K562 (cell line): Measurements from ENCODE around the gene ENO3. TPM values are rescaled to one million over a fixed set of nuclear protein-coding genes. Genes with fewer than 3 reads are reported as not detected.

Source experiments
- ATAC-seq: fragments of 200-7000 bp; cut with Tn5 transposase; 3 replicates; pipeline ENCODE4 v1.9.1; 2020; ENCODE audit warnings: moderate library complexity
- BruUV-seq: library from RNA; stranded (reverse); fragments of 400-500 nt; replicated peaks from 2 replicates; lab custom pipeline; 2021; lab: Mats Ljungman, UMichigan
- CTCF ChIA-PET: fragments of 300-600 bp; formaldehyde crosslinking; extraction: SDS; loops from one replicate; lab custom pipeline; 2021; ENCODE audit warnings: low intra/inter-chr PET ratio; lab: Yijun Ruan, JAX
- POLR2A ChIA-PET: fragments of 300-600, 350-650 bp; sonication (Branson Sonifier 250); formaldehyde crosslinking; extraction: SDS; loops from one replicate; lab custom pipeline; 2021; ENCODE audit warnings: antibody characterized with exemption, inconsistent platforms; lab: Yijun Ruan, JAX
- DNase-seq, 4 experiments: peaks; one replicate each; pipeline versions ENCODE4 v3.0.0 to v3.0.0-alpha.2; 2011 to 2018; ENCODE audit warnings: low spot score in 3 of 4, mixed read lengths in 3 of 4; ENCODE audit errors: extremely low read depth in 1 of 4
- FAIRE-seq: peaks from 2 replicates; lab custom pipeline; 2011; peaks lifted over from hg19 to GRCh38; lab: Jason Lieb, UNC
- H2AFZ ChIP-seq: 2 replicates; pipeline ENCODE4 v1.6.0; 2011; ENCODE audit warnings: low read depth, low read length, control low read depth, inconsistent platforms
- H3K27ac ChIP-seq: fragments of 200-600 bp; 3 replicates; pipeline ENCODE4 v1.8.0; 2011; ENCODE audit warnings: low read depth, mild to moderate bottlenecking, control low read depth, inconsistent platforms, low read length, moderate library complexity, mixed read lengths; ENCODE audit errors: extremely low read depth
- H3K27me3 ChIP-seq, 2 experiments: fragments of 300-600 bp in 1 of 2; 2 replicates in 1 of 2; 3 replicates in 1 of 2; pipeline versions ENCODE4 v1.6.0 to v1.8.0; 2011; ENCODE audit warnings: inconsistent platforms in 2 of 2, low read length in 2 of 2, mild to moderate bottlenecking in 1 of 2, mixed read lengths in 1 of 2, moderate library complexity in 1 of 2; ENCODE audit not compliant: control insufficient read depth in 2 of 2, insufficient read depth in 2 of 2
- H3K36me3 ChIP-seq: fragments of 300-600 bp; 3 replicates; pipeline ENCODE4 v1.8.0; 2011; ENCODE audit warnings: mild to moderate bottlenecking, low read length, inconsistent platforms; ENCODE audit not compliant: control insufficient read depth, insufficient read depth
- H3K4me1 ChIP-seq, 2 experiments: fragments of 200-600 bp in 1 of 2; replicated peaks in 1 of 2; 2 replicates in 1 of 2; 3 replicates in 1 of 2; pipeline versions ENCODE4 v1.5.1 to v1.8.0; 2011; ENCODE audit warnings: inconsistent platforms in 2 of 2, low read length in 2 of 2, mild to moderate bottlenecking in 1 of 2, mixed read lengths in 1 of 2, moderate library complexity in 1 of 2; ENCODE audit not compliant: control insufficient read depth in 2 of 2, insufficient read depth in 2 of 2
- H3K4me2 ChIP-seq: 2 replicates; pipeline ENCODE4 v1.6.1; 2011; ENCODE audit warnings: low read length, control low read depth, inconsistent platforms, mixed read lengths; ENCODE audit not compliant: insufficient read depth
- H3K4me3 ChIP-seq: fragments of 200-600 bp; sonication (generic), shearing (Covaris generic); 2 replicates; pipeline ENCODE4 v1.5.1; 2016; ENCODE audit warnings: control low read depth, inconsistent platforms
- H3K79me2 ChIP-seq: fragments of 200-600 bp; 3 replicates; pipeline ENCODE4 v1.8.0; 2011; ENCODE audit warnings: low read length, inconsistent platforms; ENCODE audit not compliant: control insufficient read depth, insufficient read depth
- H3K9ac ChIP-seq, 2 experiments: 2 replicates each; pipeline versions ENCODE4 v1.6.0 to v1.6.1; 2011; ENCODE audit warnings: low read depth in 2 of 2, low read length in 2 of 2, control low read depth in 1 of 2, inconsistent platforms in 1 of 2, mild to moderate bottlenecking in 1 of 2, mixed read lengths in 1 of 2; ENCODE audit not compliant: insufficient read depth in 1 of 2
- H3K9me1 ChIP-seq: one replicate; pipeline ENCODE4 v1.6.0; 2011; ENCODE audit warnings: inconsistent platforms, mild to moderate bottlenecking, low read length, moderate library complexity; ENCODE audit not compliant: control insufficient read depth, insufficient read depth
- H3K9me3 ChIP-seq: replicated peaks from 2 replicates; pipeline ENCODE4 v1.5.1; 2011; ENCODE audit warnings: low read depth, low read length, inconsistent platforms; ENCODE audit not compliant: control insufficient read depth, insufficient read depth
- H4K20me1 ChIP-seq: replicated peaks from 2 replicates; pipeline ENCODE4 v1.6.1; 2011; ENCODE audit warnings: low read length, inconsistent platforms, mixed read lengths; ENCODE audit not compliant: control insufficient read depth, insufficient read depth
- CBFB ChIP-seq: sonication (generic); formaldehyde crosslinking; IDR thresholded peaks from 2 replicates; pipeline ENCODE4 v1.4.0; 2020; ENCODE audit warnings: mild to moderate bottlenecking, missing genetic modification reagents
- CTCF ChIP-seq, 3 experiments: IDR thresholded peaks in 2 of 3; conservative IDR thresholded peaks in 1 of 3; 2 replicates each; pipeline ENCODE4 v1.5.1; 2011 to 2012; ENCODE audit warnings: low read length in 3 of 3, mild to moderate bottlenecking in 3 of 3, control low read depth in 2 of 3, improper control_type of control experiment in 1 of 3, inconsistent platforms in 1 of 3, low read depth in 1 of 3, mixed read lengths in 1 of 3, moderate library complexity in 1 of 3; ENCODE audit not compliant: insufficient read depth in 2 of 3
- CXXC5 ChIP-seq: fragments of 250-450 bp; sonication (Bioruptor Pico); IDR thresholded peaks from 2 replicates; pipeline ENCODE4 v1.8.0; 2022; ENCODE audit warnings: inconsistent platforms, mild to moderate bottlenecking, moderate library complexity
- DACH1 ChIP-seq: fragments of 450-650 bp; IDR thresholded peaks from 2 replicates; pipeline ENCODE4 v1.6.1; 2018; ENCODE audit not compliant: partially characterized antibody
- ESRRA ChIP-seq: fragments of 450-650 bp; IDR thresholded peaks from 2 replicates; pipeline ENCODE4 v1.6.1; 2014; ENCODE audit warnings: low read depth, mild to moderate bottlenecking, moderate library complexity, borderline replicate concordance
- GABPA ChIP-seq: fragments of 200-800 bp; sonication (Bioruptor generic); conservative IDR thresholded peaks from 2 replicates; pipeline ENCODE4 v1.6.1; 2016; ENCODE audit warnings: low read depth, missing genetic modification characterization, missing compliant biosample characterization
- NFIC ChIP-seq: fragments of 450-650 bp; IDR thresholded peaks from 2 replicates; pipeline ENCODE4 v1.6.1; 2017; ENCODE audit warnings: mild to moderate bottlenecking, inconsistent platforms
- POLR2A ChIP-seq: fragments of 450-650 bp; conservative IDR thresholded peaks from 2 replicates; pipeline ENCODE4 v1.6.1; 2016
- POLR2G ChIP-seq: fragments of 200-400 bp; formaldehyde crosslinking; IDR thresholded peaks from 2 replicates; pipeline ENCODE4 v1.6.1; 2017; ENCODE audit warnings: low read depth, mild to moderate bottlenecking, antibody characterized with exemption, low read length, moderate library complexity
- PURB ChIP-seq: sonication (generic); formaldehyde crosslinking; IDR thresholded peaks from 2 replicates; pipeline ENCODE4 v1.9.0; 2021; ENCODE audit warnings: low read depth, mild to moderate bottlenecking, missing genetic modification reagents
- SMARCE1 ChIP-seq: fragments of 450-650 bp; IDR thresholded peaks from 2 replicates; pipeline ENCODE4 v1.7.1; 2016; ENCODE audit warnings: mild to moderate bottlenecking
- SUPT5H ChIP-seq: fragments of 450-650 bp; IDR thresholded peaks from 2 replicates; pipeline ENCODE4 v1.6.1; 2016
- U2AF1 ChIP-seq: fragments of 200-400 bp; formaldehyde crosslinking; optimal IDR thresholded peaks from 2 replicates; pipeline ENCODE3; 2017; ENCODE audit warnings: mild to moderate bottlenecking, low read depth, low read length, moderate library complexity
- YY1 ChIP-seq, 3 experiments: IDR thresholded peaks; 2 replicates each; pipeline ENCODE4 v1.6.1; 2011; ENCODE audit warnings: low read length in 2 of 3, mild to moderate bottlenecking in 2 of 3, moderate library complexity in 2 of 3, borderline replicate concordance in 1 of 3, control low read depth in 1 of 3, low read depth in 1 of 3; ENCODE audit not compliant: insufficient read depth in 3 of 3, insufficient replicate concordance in 2 of 3, control insufficient read depth in 1 of 3, insufficient read length in 1 of 3; ENCODE audit errors: extremely low read depth in 1 of 3
- ZBTB17 ChIP-seq: fragments of 450-650 bp; formaldehyde crosslinking; IDR thresholded peaks from 2 replicates; pipeline ENCODE4 v1.4.0; 2020; ENCODE audit warnings: mild to moderate bottlenecking
- WGBS: fragments of 100-300 bp; shearing (Covaris generic); methylation state at CpG from one replicate; pipeline ENCODE4 v1.1.6; 2016; ENCODE audit warnings: low coverage, mixed read lengths; ENCODE audit not compliant: insufficient coverage; ENCODE audit errors: missing lambda C conversion rate; 5-methylcytosine and 5-hydroxymethylcytosine counted together
- in situ Hi-C: fragments of 300-500 bp; cut with MboI; formaldehyde crosslinking; loops from 4 replicates; pipeline ENCODE4 v1.15.0; 2018; ENCODE audit warnings: inconsistent platforms, mixed read lengths
- intact Hi-C: fragments of 100-400 bp; cut with micrococcal nuclease; formaldehyde crosslinking; loops from 2 replicates; pipeline ENCODE4 v1.14.2; 2022
- polyA plus RNA-seq, 8 experiments: library from polyadenylated mRNA; depleted of rRNA in 4 of 8; stranded (reverse) in 5 of 8; unstranded in 3 of 8; fragments of >200 nt; fragmentation: Nextera tagmentation in 2 of 8; fragmentation: Illumina TruSeq in 1 of 8; extraction: Ambion mirVana in 2 of 8; extraction: Trizol in 1 of 8; gene quantifications; 2 replicates each; pipeline versions ENCODE4 v1.2.1 to v1.2.3, GENCODE V29; 2011 to 2014; ENCODE audit warnings: inconsistent platforms in 1 of 8, missing spikeins in 1 of 8
- total RNA-seq, 7 experiments: library from RNA; depleted of rRNA in 6 of 7; stranded (reverse); fragments of >200 nt in 6 of 7; fragmentation: Illumina TruSeq in 2 of 7; extraction: Trizol in 2 of 7; gene quantifications; 2 replicates each; pipeline versions ENCODE4 v1.2.1 to v1.2.3, GENCODE V29; 2011 to 2021; ENCODE audit warnings: low replicate concordance in 1 of 7

The ENO3 gene
- total and polyA plus RNA-seq, 9 of the 15 experiments (the other 6 are each of a cell fraction or from before 2014, with no cell fraction given), result 5.7 to 17.2 (median 9.9) TPM

- DNase-seq (peak; percentile 28 to 55 (median 35)), FAIRE-seq (peak; percentile 58), ATAC-seq (peak; percentile 85)
- no peaks in the 10 kb centered on the region for H4K20me1 ChIP-seq
- peaks cover 26% of the 10 kb centered on the region for H3K36me3 ChIP-seq
- H3K9me1 ChIP-seq, result no peaks in the 10 kb centered on the region
- ChIA-PET CTCF (no interaction called here), POLR2A (interaction anchor here (0.6 to 2.1 kb wide), 6 partner anchors 8 to 33 kb away, joined by 3 to 7 read pairs (median 4); partner anchors contain the start of gene SPAG7)
- in situ Hi-C loops (no loop called here), intact Hi-C loops (no loop called here)
- H3K79me2 ChIP-seq, result peaks cover 16% of the 10 kb centered on the region
- H2AFZ ChIP-seq, result no peak overlapping the region
- H3K4me3 ChIP-seq, result no peak overlapping the region
- WGBS, result 23% methylated on average over 8 of the region's 14 CpGs
- peaks cover 10 to 29% of the 10 kb centered on the region in 2 experiments; a peak in 4 of 5 replicates for H3K4me1 ChIP-seq
- peak overlapping the region in 1 of 2 experiments; percentile 80; a peak in 2 of 4 replicates for H3K9ac ChIP-seq
- no TSS peak for BruUV-seq
- H3K27ac ChIP-seq, result no peak overlapping the region
- H3K4me2 ChIP-seq, result peak overlapping the region; percentile 18; the same call in 1 of the 2 replicates
- no peaks in the 10 kb centered on the region for H3K9me3 ChIP-seq
- H3K27me3 ChIP-seq, result no peaks in the 10 kb centered on the region
- TF ChIP-seq PURB (no peak), CBFB (CRISPR knock-in tag) (peak; percentile 65; the same call in 1 of the 2 replicates), CTCF (IDR thresholded peaks at IDR 0.05 in 2 of 3, conservative IDR thresholded peaks at IDR 0.05 in 1 of 3; ENCODE audit: insufficient read depth in 2 of 3, low read depth in 1 of 3, low read length in 3 of 3) (peak; percentile 41 to 46 (median 45); a peak in 5 of 6 replicates), DACH1 (no peak), ESRRA (peak; percentile 64; the same call in 1 of the 2 replicates), CXXC5 (CRISPR knock-in tag) (no peak), SUPT5H (peak; percentile 45; the same call in 1 of the 2 replicates), SMARCE1 (no peak), POLR2A (peak; percentile 47), U2AF1 (no peak), YY1 (IDR thresholded peaks at IDR 0.05; ENCODE audit: borderline replicate concordance in 1 of 3, control insufficient read depth in 1 of 3, extremely low read depth in 1 of 3, insufficient read depth in 3 of 3, insufficient read length in 1 of 3, insufficient replicate concordance in 2 of 3, low read depth in 1 of 3, low read length in 2 of 3) (peak in 1 of 3 experiments; percentile 32), POLR2G (peak; percentile 70), ZBTB17 (CRISPR knock-in tag) (0 out of 2 replicates have a peak, but pooled peaks have one; percentile 29), GABPA (tag) (peak; percentile 47; the same call in 1 of the 2 replicates), NFIC (peak; percentile 64)
Observed at GRCh38 chr17:4934173-4934979, 16.5 kb upstream of the ENO3 start.
